Transverse colon (tissue), 3 donors: ENCODE measurements around the gene RAB37.

ENCODE experiments used
- CTCF ChIP-seq, 5 experiments: fragments of 200-600 bp in 3 of 5; fragments of 450-650 bp in 2 of 5; sonication (generic) in 3 of 5; IDR thresholded peaks; 1 replicate in 2 of 5; 2 replicates in 3 of 5; pipeline ENCODE4 v1.5.1; 2016 to 2017; ENCODE audit warnings: antibody characterized with exemption in 5 of 5, inconsistent platforms in 3 of 5, mild to moderate bottlenecking in 2 of 5, moderate library complexity in 1 of 5
- EP300 ChIP-seq: sonication (generic); formaldehyde crosslinking; IDR thresholded peaks from one replicate; pipeline ENCODE4 v1.6.1; 2017; ENCODE audit warnings: antibody characterized with exemption, low read depth
- POLR2A ChIP-seq: fragments of 450-650 bp; IDR thresholded peaks from one replicate; pipeline ENCODE4 v1.6.1; 2016; ENCODE audit warnings: antibody characterized with exemption, mild to moderate bottlenecking, moderate library complexity

- TF ChIP-seq CTCF (IDR thresholded peaks at IDR 0.05) (no peak), POLR2A (no peak), EP300 (no peak)
Measured at GRCh38 chr17:74690409-74690825, 46.6 kb upstream of the RAB37 start.
